ENCODE data around the gene EPHB1.

DNA sequence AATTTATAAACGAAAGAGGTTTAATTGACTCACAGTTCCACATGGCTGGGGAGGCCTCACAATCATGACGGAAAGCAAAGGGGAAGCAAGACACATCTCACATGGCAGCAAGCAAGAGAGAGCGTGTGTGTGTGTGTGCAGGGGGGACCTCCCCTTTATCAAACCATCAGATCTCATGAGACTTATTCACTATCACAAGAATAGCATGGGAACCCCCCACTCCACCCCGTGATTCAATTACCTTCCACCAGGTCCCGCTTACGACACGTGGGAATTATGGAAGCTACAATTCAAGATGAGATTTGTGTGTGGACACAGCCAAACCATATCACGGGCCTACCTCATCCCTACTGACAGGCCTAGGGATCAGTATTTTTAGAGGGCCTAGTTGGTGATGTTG is 3.1 kb upstream of the EPHB1 start:
- TF ChIP-seq CTCF (IDR thresholded peaks at IDR 0.05) (no peak), POLR2A (IDR thresholded peaks at IDR 0.05) (no peak)

Measured in thyroid gland (tissue), 4 donors.